GM18519 (cell line): ENCODE measurements around the gene ATP6V1E1.
"Not testable (repeated sequence)": the region's sequence is repeated elsewhere in the genome, so short reads cannot be mapped to it uniquely, and the experiment has no call there.

Experiments used
- ATAC-seq: cut with Tn5 transposase; IDR thresholded peaks from one replicate; pipeline ENCODE4 v1.9.1; 2021; ENCODE audit warnings: mild to moderate bottlenecking, moderate library complexity; ENCODE audit not compliant: unreplicated experiment, low FRiP score

ATP6V1E1 gene

GRCh38 chr22:17628406-17629172, at the start of gene ATP6V1E1:
Gene ATP6V1E1 (minus strand): TSS chr22:17628749. CDS start chr22:17628635, 114 bp downstream.
- peak; percentile 90 for ATAC-seq

- ATAC-seq: no peak
Measured at GRCh38 chr22:17675584-17675983, 47.0 kb upstream of the ATP6V1E1 start.

- ATAC-seq: no peak
Measured at GRCh38 chr22:17674152-17674551, 45.6 kb upstream of the ATP6V1E1 start.

- no peak for ATAC-seq
Measured at GRCh38 chr22:17672417-17672991, 44.0 kb upstream of the ATP6V1E1 start.

GRCh38 chr22:17671521-17672092, 43.1 kb upstream of the ATP6V1E1 start:
- not testable (repeated sequence) for ATAC-seq

GRCh38 chr22:17665854-17666253, 37.3 kb upstream of the ATP6V1E1 start:
- no peak for ATAC-seq

- no peak for ATAC-seq
Measured at GRCh38 chr22:17665248-17665647, 36.7 kb upstream of the ATP6V1E1 start.

GRCh38 chr22:17664414-17665055, 36.0 kb upstream of the ATP6V1E1 start:
- ATAC-seq: no peak

- no peak for ATAC-seq
Measured at GRCh38 chr22:17656870-17657395, 28.4 kb upstream of the ATP6V1E1 start.

GRCh38 chr22:17655289-17655688, 26.7 kb upstream of the ATP6V1E1 start:
- ATAC-seq: no peak

- ATAC-seq: no peak
Measured at GRCh38 chr22:17648569-17648968, 20.0 kb upstream of the ATP6V1E1 start.

- no peak for ATAC-seq
Measured at GRCh38 chr22:17647991-17648390, 19.4 kb upstream of the ATP6V1E1 start.

- no peak for ATAC-seq
Measured at GRCh38 chr22:17647452-17647851, 18.9 kb upstream of the ATP6V1E1 start.

GRCh38 chr22:17642357-17642756, 13.8 kb upstream of the ATP6V1E1 start:
- not testable (repeated sequence) for ATAC-seq

GRCh38 chr22:17641269-17641668, 12.7 kb upstream of the ATP6V1E1 start:
- no peak for ATAC-seq

- ATAC-seq: no peak
Measured at GRCh38 chr22:17639247-17639741, 10.7 kb upstream of the ATP6V1E1 start.

- peak; percentile 79 for ATAC-seq
Measured at GRCh38 chr22:17638432-17639246, 10.1 kb upstream of the ATP6V1E1 start, which contains the start of gene BCL2L13. Gene BCL2L13 (plus strand): TSS chr22:17638757. CDS start chr22:17655712, 16,955 bp downstream.

GRCh38 chr22:17638182-17638431, 9.6 kb upstream of the ATP6V1E1 start:
- no peak for ATAC-seq

- ATAC-seq: no peak
Measured at GRCh38 chr22:17637490-17638181, 9.1 kb upstream of the ATP6V1E1 start.

- not testable (repeated sequence) for ATAC-seq
Measured at GRCh38 chr22:17636850-17637249, 8.3 kb upstream of the ATP6V1E1 start.
